HG03457 (cell line): ENCODE data around the gene LGR6.
"Not testable (repeated sequence)": the region's sequence is repeated elsewhere in the genome, so short reads cannot be mapped to it uniquely, and the experiment has no call there.

Experiments
- ATAC-seq: cut with Tn5 transposase; IDR thresholded peaks from one replicate; pipeline ENCODE4 v1.9.1; 2021; ENCODE audit warnings: moderate number of reproducible peaks; ENCODE audit not compliant: unreplicated experiment

Gene LGR6

GRCh38 chr1:202193614-202194327, at the start of gene LGR6:
TSS of gene LGR6 (plus strand) at chr1:202193799. CDS start at chr1:202193990, 191 bp downstream.
- ATAC-seq = no peak

- ATAC-seq = no peak
These were observed 49.1 kb upstream of the LGR6 start, which contains the start of gene ARL8A for GRCh38 chr1:202144402-202145067. TSS of gene ARL8A (minus strand) at chr1:202144737. CDS start at chr1:202144572, 165 bp downstream.

GRCh38 chr1:202145068-202145743, 48.4 kb upstream of the LGR6 start:
- no peak for ATAC-seq

GRCh38 chr1:202145744-202146140, 47.9 kb upstream of the LGR6 start:
- ATAC-seq = not testable (repeated sequence)

GRCh38 chr1:202146279-202146678, 47.3 kb upstream of the LGR6 start:
- no peak for ATAC-seq

- ATAC-seq = no peak
These were observed 46.6 kb upstream of the LGR6 start for GRCh38 chr1:202146993-202147392.

- ATAC-seq = no peak
These were observed 45.2 kb upstream of the LGR6 start for GRCh38 chr1:202148391-202148790.

- no peak for ATAC-seq
These were observed 44.0 kb upstream of the LGR6 start for GRCh38 chr1:202149566-202149965.

GRCh38 chr1:202150187-202150586, 43.4 kb upstream of the LGR6 start:
- no peak for ATAC-seq

GRCh38 chr1:202150602-202151001, 43.0 kb upstream of the LGR6 start:
- ATAC-seq = no peak

GRCh38 chr1:202151045-202151444, 42.6 kb upstream of the LGR6 start:
- no peak for ATAC-seq

GRCh38 chr1:202152399-202152798, 41.2 kb upstream of the LGR6 start:
- ATAC-seq = no peak

GRCh38 chr1:202153284-202153683, 40.3 kb upstream of the LGR6 start:
- ATAC-seq = no peak

GRCh38 chr1:202154148-202154765, 39.3 kb upstream of the LGR6 start:
- ATAC-seq = no peak

GRCh38 chr1:202154766-202155477, 38.7 kb upstream of the LGR6 start:
- ATAC-seq = no peak

- ATAC-seq = no peak
These were observed 38.0 kb upstream of the LGR6 start for GRCh38 chr1:202155478-202156021.

GRCh38 chr1:202156590-202156989, 37.0 kb upstream of the LGR6 start:
- ATAC-seq = no peak

GRCh38 chr1:202157945-202158344, 35.7 kb upstream of the LGR6 start:
- ATAC-seq = no peak

- no peak for ATAC-seq
These were observed 34.6 kb upstream of the LGR6 start for GRCh38 chr1:202158810-202159533.
